ENCODE results near the gene SWSAP1.

GRCh38 chr19:11377237-11377636, 2.8 kb downstream of the SWSAP1 start:
- no peak for TF ChIP-seq CTCF (IDR thresholded peaks at IDR 0.05)
- no peak for TF ChIP-seq EZH2 (IDR thresholded peaks at IDR 0.05)
